ENCODE measurements around the gene PRPSAP1. TPM values are rescaled to one million over a fixed set of nuclear protein-coding genes. Genes with fewer than 3 reads are reported as not detected.

PRPSAP1 gene
- total and polyA plus RNA-seq, 2 of the 8 experiments (the other 6 are each of a cell fraction or from before 2014, with no cell fraction given): 32.0 to 54.2 TPM

GRCh38 chr17:76309461-76309860 lies 44.3 kb downstream of the PRPSAP1 start (continued):
- TF ChIP-seq CHD7 (IDR thresholded peaks at IDR 0.05; ENCODE audit: insufficient replicate concordance, low read length): no peak
- TF ChIP-seq RAD21 (IDR thresholded peaks at IDR 0.05 in 1 of 2, conservative IDR thresholded peaks at IDR 0.05 in 1 of 2; ENCODE audit: low read depth in 2 of 2, low read length in 2 of 2): no peak
- TF ChIP-seq RBBP5 (IDR thresholded peaks at IDR 0.05; ENCODE audit: borderline replicate concordance, low read depth, low read length): no peak
- TF ChIP-seq MAX (IDR thresholded peaks at IDR 0.05): no peak
- no peak for TF ChIP-seq CTBP2 (IDR thresholded peaks at IDR 0.05; ENCODE audit: borderline replicate concordance, insufficient read depth, insufficient read length, low read length)
- TF ChIP-seq SIRT6 (IDR thresholded peaks at IDR 0.05; ENCODE audit: low read length): no peak
- TF ChIP-seq EGR1 (IDR thresholded peaks at IDR 0.05; ENCODE audit: borderline replicate concordance, low read depth, low read length): no peak
- no peak for TF ChIP-seq BCL11A (IDR thresholded peaks at IDR 0.05; ENCODE audit: low read depth in 2 of 2, low read length in 2 of 2)
- no peak for TF ChIP-seq RFX5 (IDR thresholded peaks at IDR 0.05; ENCODE audit: borderline replicate concordance, low read depth, low read length)
- TF ChIP-seq ZNF274 (IDR thresholded peaks at IDR 0.05; ENCODE audit: borderline replicate concordance, extremely low read depth, low read length): no peak
- TF ChIP-seq PHF8 (conservative IDR thresholded peaks at IDR 0.05; ENCODE audit: low read depth, low read length): no peak
